GM21390 (cell line): Measurements from ENCODE around the gene ACSF3.
A peak's percentile ranks its signal among the peaks of the same experiment; 100 is the strongest.

Source experiments
- ATAC-seq: cut with Tn5 transposase; IDR thresholded peaks from one replicate; pipeline ENCODE4 v1.9.1; 2021; ENCODE audit not compliant: unreplicated experiment

The ACSF3 gene

GRCh38 chr16:89108416-89108815 is 14.8 kb downstream of the ACSF3 start:
- ATAC-seq: no peak

GRCh38 chr16:89110641-89111040 is 17.0 kb downstream of the ACSF3 start:
- ATAC-seq: no peak

- ATAC-seq: no peak
Observed at GRCh38 chr16:89111263-89111662, 17.6 kb downstream of the ACSF3 start.

GRCh38 chr16:89112377-89113151 is 18.9 kb downstream of the ACSF3 start:
- ATAC-seq: no peak

GRCh38 chr16:89113152-89113547 is 19.5 kb downstream of the ACSF3 start:
- ATAC-seq: no peak

- ATAC-seq: no peak
Observed at GRCh38 chr16:89113661-89114060, 20.0 kb downstream of the ACSF3 start.

- no peak for ATAC-seq
Observed at GRCh38 chr16:89114159-89114981, 20.7 kb downstream of the ACSF3 start.

- peak; percentile 86 for ATAC-seq
Observed at GRCh38 chr16:89115216-89115861, 21.7 kb downstream of the ACSF3 start.

GRCh38 chr16:89116341-89117226 is 22.9 kb downstream of the ACSF3 start:
- no peak for ATAC-seq

GRCh38 chr16:89117227-89117974 is 23.7 kb downstream of the ACSF3 start:
- ATAC-seq: no peak

- no peak for ATAC-seq
Observed at GRCh38 chr16:89117975-89118289, 24.3 kb downstream of the ACSF3 start.

GRCh38 chr16:89118361-89119165 is 24.9 kb downstream of the ACSF3 start:
- no peak for ATAC-seq

GRCh38 chr16:89119166-89119621 is 25.5 kb downstream of the ACSF3 start:
- ATAC-seq: no peak

- ATAC-seq: no peak
Observed at GRCh38 chr16:89119661-89120141, 26.0 kb downstream of the ACSF3 start.

GRCh38 chr16:89120281-89120680 is 26.6 kb downstream of the ACSF3 start:
- ATAC-seq: no peak

GRCh38 chr16:89120921-89121351 is 27.3 kb downstream of the ACSF3 start:
- no peak for ATAC-seq

GRCh38 chr16:89121691-89122321 is 28.2 kb downstream of the ACSF3 start:
- ATAC-seq: no peak

GRCh38 chr16:89122322-89122851 is 28.7 kb downstream of the ACSF3 start:
- no peak for ATAC-seq
